Thyroid gland (tissue), 4 donors: ENCODE data around the gene ZNF189. TPM values are rescaled to one million over a fixed set of nuclear protein-coding genes. Genes with fewer than 3 reads are reported as not detected.

Experiments
- DNase-seq, 2 donors: peaks; one replicate each; pipeline ENCODE4 v3.0.0-alpha.2; 2019
- H3K27ac ChIP-seq, 3 donors: fragments of 200-600 bp; sonication (generic); 1 replicate in 2 of 3; 2 replicates in 1 of 3; pipeline ENCODE4 v1.5.1; 2016 to 2019; ENCODE audit warnings: mild to moderate bottlenecking in 1 of 3, moderate library complexity in 1 of 3
- H3K27me3 ChIP-seq: fragments of 200-600 bp; sonication (generic); one replicate; pipeline ENCODE4 v1.5.1; 2019
- H3K36me3 ChIP-seq, 2 donors: fragments of 200-600 bp; sonication (generic); one replicate each; pipeline ENCODE4 v1.5.1; 2016 to 2019
- H3K4me1 ChIP-seq, 2 donors: fragments of 200-600 bp; sonication (generic); one replicate each; pipeline ENCODE4 v1.5.1; 2017 to 2019
- H3K4me3 ChIP-seq, 3 donors: fragments of 200-600 bp; sonication (generic); replicated peaks in 1 of 3; 1 replicate in 2 of 3; 2 replicates in 1 of 3; pipeline ENCODE4 v1.5.1; 2016; ENCODE audit warnings: mild to moderate bottlenecking in 1 of 3
- H3K9me3 ChIP-seq: fragments of 200-600 bp; sonication (generic); one replicate; pipeline ENCODE4 v1.5.1; 2017
- POLR2A ChIP-seq, 2 donors: fragments of 450-650 bp; IDR thresholded peaks; one replicate each; pipeline ENCODE4 v1.6.1; 2017; ENCODE audit warnings: antibody characterized with exemption in 2 of 2, mild to moderate bottlenecking in 2 of 2, moderate library complexity in 1 of 2
- WGBS, 2 donors: methylation state at CpG; one replicate each; pipeline ENCODE4 v1.1.5; 2017; 5-methylcytosine and 5-hydroxymethylcytosine counted together
- intact Hi-C: fragments of 100-400 bp; cut with DNase I; formaldehyde crosslinking; loops from one replicate; pipeline ENCODE4 v1.15.1; 2023
- total RNA-seq, 4 donors: library from RNA; depleted of rRNA; stranded (reverse); fragments of >200 nt; gene quantifications; one replicate each; pipeline ENCODE4 v1.2.3, GENCODE V29; 2016
- TF ChIP-seq, protein P1 (sequence below), 6 experiments: fragments of 200-600 bp in 3 of 6; fragments of 450-650 bp in 3 of 6; sonication (generic) in 3 of 6; IDR thresholded peaks; one replicate each; pipeline ENCODE4 v1.5.1; 2016 to 2019; ENCODE audit warnings: antibody characterized with exemption in 6 of 6, mild to moderate bottlenecking in 2 of 6, inconsistent platforms in 1 of 6, moderate library complexity in 1 of 6

Gene ZNF189
- total RNA-seq, 4 donors from 2014 or later, result 21.6 to 34.1 (median 24.5) TPM

DNA sequence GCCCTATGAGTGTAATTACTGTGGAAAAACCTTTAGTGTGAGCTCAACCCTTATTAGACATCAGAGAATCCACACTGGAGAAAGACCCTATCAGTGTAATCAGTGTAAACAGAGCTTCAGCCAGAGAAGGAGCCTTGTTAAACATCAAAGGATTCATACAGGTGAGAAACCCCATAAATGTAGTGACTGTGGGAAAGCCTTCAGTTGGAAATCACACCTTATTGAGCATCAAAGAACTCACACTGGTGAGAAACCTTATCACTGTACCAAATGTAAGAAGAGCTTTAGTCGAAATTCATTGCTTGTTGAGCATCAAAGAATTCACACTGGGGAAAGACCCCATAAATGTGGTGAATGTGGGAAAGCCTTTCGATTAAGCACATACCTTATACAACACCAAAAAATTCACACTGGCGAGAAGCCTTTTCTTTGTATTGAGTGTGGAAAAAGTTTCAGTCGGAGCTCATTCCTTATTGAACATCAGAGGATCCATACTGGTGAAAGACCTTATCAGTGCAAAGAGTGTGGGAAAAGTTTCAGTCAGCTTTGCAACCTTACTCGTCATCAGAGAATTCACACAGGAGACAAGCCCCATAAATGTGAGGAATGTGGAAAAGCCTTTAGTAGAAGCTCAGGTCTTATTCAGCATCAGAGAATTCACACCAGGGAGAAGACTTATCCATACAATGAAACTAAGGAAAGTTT lies 9.9 kb downstream of the ZNF189 start:
- WGBS, 2 donors, result 96 to 97% methylated on average over 5 of the region's 5 CpGs
- Histone ChIP-seq H3K36me3 (peaks cover 50 to 54% of the 10 kb centered on the region in 2 donors), H3K4me1 (no peaks in the 10 kb centered on the region), H3K27me3 (no peaks in the 10 kb centered on the region), H3K4me3 (no peak overlapping the region), H3K27ac (no peak overlapping the region), H3K9me3 (peaks cover 4% of the 10 kb centered on the region)
- TF ChIP-seq POLR2A (IDR thresholded peaks at IDR 0.05), result no peak
- TF ChIP-seq, protein P1, sequence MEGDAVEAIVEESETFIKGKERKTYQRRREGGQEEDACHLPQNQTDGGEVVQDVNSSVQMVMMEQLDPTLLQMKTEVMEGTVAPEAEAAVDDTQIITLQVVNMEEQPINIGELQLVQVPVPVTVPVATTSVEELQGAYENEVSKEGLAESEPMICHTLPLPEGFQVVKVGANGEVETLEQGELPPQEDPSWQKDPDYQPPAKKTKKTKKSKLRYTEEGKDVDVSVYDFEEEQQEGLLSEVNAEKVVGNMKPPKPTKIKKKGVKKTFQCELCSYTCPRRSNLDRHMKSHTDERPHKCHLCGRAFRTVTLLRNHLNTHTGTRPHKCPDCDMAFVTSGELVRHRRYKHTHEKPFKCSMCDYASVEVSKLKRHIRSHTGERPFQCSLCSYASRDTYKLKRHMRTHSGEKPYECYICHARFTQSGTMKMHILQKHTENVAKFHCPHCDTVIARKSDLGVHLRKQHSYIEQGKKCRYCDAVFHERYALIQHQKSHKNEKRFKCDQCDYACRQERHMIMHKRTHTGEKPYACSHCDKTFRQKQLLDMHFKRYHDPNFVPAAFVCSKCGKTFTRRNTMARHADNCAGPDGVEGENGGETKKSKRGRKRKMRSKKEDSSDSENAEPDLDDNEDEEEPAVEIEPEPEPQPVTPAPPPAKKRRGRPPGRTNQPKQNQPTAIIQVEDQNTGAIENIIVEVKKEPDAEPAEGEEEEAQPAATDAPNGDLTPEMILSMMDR (IDR thresholded peaks at IDR 0.05), result no peak
- DNase-seq, result no peak
- intact Hi-C loops, result no loop called here

DNA sequence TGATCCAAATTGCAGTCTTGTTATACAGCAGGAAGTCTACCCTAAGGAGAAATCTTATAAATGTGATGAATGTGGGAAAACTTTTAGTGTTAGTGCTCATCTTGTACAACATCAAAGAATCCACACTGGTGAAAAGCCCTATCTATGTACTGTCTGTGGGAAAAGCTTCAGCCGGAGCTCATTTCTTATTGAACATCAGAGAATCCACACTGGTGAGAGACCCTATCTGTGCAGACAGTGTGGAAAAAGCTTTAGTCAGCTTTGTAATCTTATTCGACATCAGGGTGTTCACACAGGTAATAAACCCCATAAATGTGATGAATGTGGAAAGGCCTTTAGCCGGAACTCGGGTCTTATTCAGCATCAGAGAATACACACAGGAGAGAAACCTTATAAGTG lies 10.4 kb downstream of the ZNF189 start:
- TF ChIP-seq, protein P1 (IDR thresholded peaks at IDR 0.05), result no peak
- TF ChIP-seq POLR2A (IDR thresholded peaks at IDR 0.05), result no peak
- no peaks in the 10 kb centered on the region for H3K4me1 ChIP-seq
- no peak for DNase-seq
- peaks cover 4% of the 10 kb centered on the region for H3K9me3 ChIP-seq
- H3K36me3 ChIP-seq, result peaks cover 45 to 48% of the 10 kb centered on the region in 2 donors
- H3K27ac ChIP-seq, result no peak overlapping the region
- intact Hi-C loops, result no loop called here
- H3K27me3 ChIP-seq, result no peaks in the 10 kb centered on the region
- H3K4me3 ChIP-seq, result no peak overlapping the region
- WGBS, 2 donors, result 95 to 99% methylated on average over 4 of the region's 4 CpGs

DNA sequence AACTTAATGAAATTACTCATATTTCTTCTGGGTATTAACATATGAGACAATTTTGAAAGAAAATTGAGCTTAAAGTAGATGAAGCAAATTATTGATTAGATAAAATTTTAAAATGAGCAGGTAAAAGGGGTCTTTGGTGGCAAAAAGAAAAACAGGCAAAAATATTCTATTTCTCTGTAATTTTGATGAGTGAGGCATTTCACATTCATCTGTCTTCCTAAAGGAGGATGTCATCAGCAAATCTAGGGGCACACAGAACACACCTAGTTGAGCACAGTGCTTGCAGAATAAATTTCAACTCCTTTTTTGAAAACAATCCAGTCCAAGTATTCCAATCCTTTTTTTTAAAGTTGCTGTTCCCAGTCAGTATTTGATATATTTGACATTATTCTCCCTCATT lies 16.2 kb downstream of the ZNF189 start:
- intact Hi-C loops, result no loop called here
- H3K4me1 ChIP-seq, result no peaks in the 10 kb centered on the region
- no peak for DNase-seq
- no peaks in the 10 kb centered on the region for H3K36me3 ChIP-seq
- H3K27me3 ChIP-seq, result no peaks in the 10 kb centered on the region
- no peak overlapping the region for H3K27ac ChIP-seq
- no peaks in the 10 kb centered on the region for H3K9me3 ChIP-seq
- no peak overlapping the region for H3K4me3 ChIP-seq
- no peak for TF ChIP-seq POLR2A (IDR thresholded peaks at IDR 0.05)
- TF ChIP-seq, protein P1 (IDR thresholded peaks at IDR 0.05), result no peak

DNA sequence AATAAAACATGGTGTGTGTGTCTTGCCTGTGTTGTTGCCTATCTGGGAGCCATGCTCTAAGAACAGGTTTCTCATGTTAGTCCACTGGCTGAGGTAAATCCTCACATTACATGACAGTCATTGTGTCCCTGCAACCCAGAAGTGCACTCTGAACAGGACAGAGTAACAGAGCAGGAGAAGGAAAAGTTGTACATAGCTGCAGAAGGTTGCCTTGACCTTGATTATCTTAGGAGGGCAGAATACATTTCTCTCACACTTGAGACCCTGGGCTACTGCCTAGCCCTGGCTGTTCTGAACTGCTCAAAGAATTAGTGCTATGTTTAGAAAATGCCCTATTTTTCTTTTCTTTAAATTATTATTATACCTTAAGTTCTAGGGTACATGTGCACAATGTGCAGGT lies 16.9 kb downstream of the ZNF189 start:
- Histone ChIP-seq H3K4me1 (no peaks in the 10 kb centered on the region), H3K36me3 (no peaks in the 10 kb centered on the region), H3K4me3 (no peak overlapping the region), H3K27me3 (no peaks in the 10 kb centered on the region), H3K27ac (no peak overlapping the region), H3K9me3 (no peaks in the 10 kb centered on the region)
- DNase-seq, result no peak
- intact Hi-C loops, result no loop called here
- no peak for TF ChIP-seq POLR2A (IDR thresholded peaks at IDR 0.05)
- TF ChIP-seq, protein P1 (IDR thresholded peaks at IDR 0.05), result no peak

DNA sequence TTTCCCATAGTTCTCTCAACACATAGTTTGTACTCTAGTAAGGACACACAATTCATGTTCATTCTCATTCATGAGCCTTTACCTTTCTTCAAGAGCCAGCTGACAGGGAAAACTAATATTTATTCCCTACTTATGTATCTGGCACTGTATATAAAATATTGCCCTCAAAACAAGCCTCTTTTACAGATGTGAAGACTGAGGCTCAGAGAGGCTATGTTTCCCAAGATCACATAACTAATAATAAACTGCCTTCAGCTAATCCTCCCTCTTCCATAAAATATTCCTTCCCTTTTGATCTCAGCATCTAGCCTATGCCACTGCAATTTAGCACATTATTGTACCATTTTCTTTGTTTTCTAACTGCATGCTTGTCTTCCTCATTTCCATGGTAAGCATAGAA lies 18.7 kb downstream of the ZNF189 start:
- Histone ChIP-seq H3K4me3 (no peak overlapping the region), H3K9me3 (no peaks in the 10 kb centered on the region), H3K4me1 (no peaks in the 10 kb centered on the region), H3K27me3 (no peaks in the 10 kb centered on the region), H3K36me3 (no peaks in the 10 kb centered on the region), H3K27ac (no peak overlapping the region)
- TF ChIP-seq, protein P1 (IDR thresholded peaks at IDR 0.05), result no peak
- no peak for TF ChIP-seq POLR2A (IDR thresholded peaks at IDR 0.05)
- intact Hi-C loops, result no loop called here
- DNase-seq, result no peak
